PC-9 (cell line): ENCODE data around the gene SYTL1. TPM values are rescaled to one million over a fixed set of nuclear protein-coding genes. Genes with fewer than 3 reads are reported as not detected.

Source experiments
- BruUV-seq: library from RNA; stranded (reverse); fragments of 400-500 nt; replicated peaks from 2 replicates; lab custom pipeline; 2021; lab: Mats Ljungman, UMichigan
- CTCF ChIA-PET: fragments of 300-600 bp; sonication (Branson Sonifier 250); formaldehyde crosslinking; loops from one replicate; lab custom pipeline; 2022; ENCODE audit warnings: antibody characterized with exemption; lab: Charles Lee
- POLR2A ChIA-PET: fragments of 300-600 bp; sonication (Branson Sonifier 250); formaldehyde crosslinking; loops from one replicate; lab custom pipeline; 2022; ENCODE audit warnings: antibody characterized with exemption; ENCODE audit not compliant: unreplicated experiment; lab: Charles Lee
- DNase-seq, 2 experiments: peaks; one replicate each; pipeline versions ENCODE4 v3.0.0 to v3.0.0-alpha.2; 2015 to 2022; ENCODE audit warnings: mixed read lengths in 1 of 2
- H2AFZ ChIP-seq: fragments of 200-600 bp; sonication (generic); 2 replicates; pipeline ENCODE4 v1.8.1; 2017; ENCODE audit warnings: antibody characterized with exemption
- H3F3A ChIP-seq: fragments of 200-600 bp; sonication (generic); 2 replicates; pipeline ENCODE4 v1.8.1; 2017; ENCODE audit warnings: antibody characterized with exemption, mild to moderate bottlenecking, low read depth; ENCODE audit not compliant: insufficient read depth
- H3K27ac ChIP-seq: fragments of 200-600 bp; sonication (generic); 2 replicates; pipeline ENCODE4 v1.6.1; 2016; ENCODE audit warnings: mixed run types
- H3K27me3 ChIP-seq: fragments of 200-600 bp; sonication (generic); 2 replicates; pipeline ENCODE4 v1.6.1; 2016; ENCODE audit warnings: low read depth, mixed run types; ENCODE audit not compliant: insufficient read depth
- H3K36me3 ChIP-seq: fragments of 200-600 bp; sonication (generic); 2 replicates; pipeline ENCODE4 v1.6.1; 2016; ENCODE audit warnings: low read depth, mixed run types
- H3K4me1 ChIP-seq: fragments of 200-600 bp; sonication (generic); replicated peaks from 2 replicates; pipeline ENCODE4 v1.6.1; 2016; ENCODE audit warnings: mixed run types; ENCODE audit not compliant: insufficient read depth
- H3K4me2 ChIP-seq: fragments of 200-600 bp; sonication (generic); 2 replicates; pipeline ENCODE4 v1.6.1; 2017; ENCODE audit warnings: mixed run types
- H3K4me3 ChIP-seq: fragments of 200-600 bp; sonication (generic); 2 replicates; pipeline ENCODE4 v1.6.1; 2016; ENCODE audit warnings: mixed run types
- H3K79me2 ChIP-seq: fragments of 200-600 bp; sonication (generic); 2 replicates; pipeline ENCODE4 v1.6.1; 2017; ENCODE audit warnings: low read depth, mixed run types
- H3K9me2 ChIP-seq: fragments of 200-600 bp; sonication (generic); 2 replicates; pipeline ENCODE4 v1.8.1; 2017; ENCODE audit warnings: mild to moderate bottlenecking; ENCODE audit not compliant: insufficient read depth
- H3K9me3 ChIP-seq: fragments of 200-600 bp; sonication (generic); 2 replicates; pipeline ENCODE4 v1.8.1; 2016; ENCODE audit warnings: low read depth; ENCODE audit not compliant: insufficient read depth
- H4K20me1 ChIP-seq: fragments of 200-600 bp; sonication (generic); 2 replicates; pipeline ENCODE4 v1.8.1; 2017; ENCODE audit not compliant: insufficient read depth
- EZH2 ChIP-seq: fragments of 200-600 bp; sonication (generic); IDR thresholded peaks from 2 replicates; pipeline ENCODE4 v1.8.0; 2017; ENCODE audit warnings: antibody characterized with exemption, low read depth
- intact Hi-C: fragments of 100-400 bp; cut with micrococcal nuclease; formaldehyde crosslinking; loops from one replicate; pipeline ENCODE4 v1.10.0; 2022; ENCODE audit not compliant: unreplicated experiment
- total RNA-seq: library from RNA; stranded (reverse); gene quantifications from 2 replicates; pipeline ENCODE4 v1.2.3, GENCODE V29; 2021
- TF ChIP-seq, protein P1 (sequence below): fragments of 200-600 bp; sonication (generic); conservative IDR thresholded peaks from 2 replicates; pipeline ENCODE4 v1.6.1; 2017; ENCODE audit warnings: mixed run types, antibody characterized with exemption, mild to moderate bottlenecking, moderate library complexity

The SYTL1 gene
- total RNA-seq, 1 experiment from 2014 or later = 43.7 TPM

GRCh38 chr1:27392778-27393635, 51.2 kb downstream of the SYTL1 start:
- POLR2A ChIA-PET = no interaction called here

DNA sequence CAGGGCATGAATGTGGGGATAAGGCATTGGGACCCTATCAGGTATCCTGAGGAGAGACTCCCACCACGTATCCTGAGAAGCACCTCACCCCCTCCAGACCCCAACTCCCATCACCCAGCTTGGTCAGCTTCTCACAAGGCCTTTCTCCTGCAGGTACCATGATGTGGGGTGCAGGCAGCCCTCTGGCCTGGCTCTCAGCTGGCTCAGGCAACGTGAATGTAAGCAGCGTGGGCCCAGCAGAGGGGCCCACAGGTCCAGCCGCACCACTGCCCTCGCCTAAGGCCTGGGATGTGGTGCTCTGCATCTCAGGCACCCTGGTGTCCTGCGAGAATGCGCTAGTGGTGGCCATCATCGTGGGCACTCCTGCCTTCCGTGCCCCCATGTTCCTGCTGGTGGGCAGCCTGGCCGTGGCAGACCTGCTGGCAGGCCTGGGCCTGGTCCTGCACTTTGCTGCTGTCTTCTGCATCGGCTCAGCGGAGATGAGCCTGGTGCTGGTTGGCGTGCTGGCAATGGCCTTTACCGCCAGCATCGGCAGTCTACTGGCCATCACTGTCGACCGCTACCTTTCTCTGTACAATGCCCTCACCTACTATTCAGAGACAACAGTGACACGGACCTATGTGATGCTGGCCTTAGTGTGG, 51.9 kb downstream of the SYTL1 start:
- Histone ChIP-seq H3K9me3 (no peaks in the 10 kb centered on the region), H3F3A (no peaks in the 10 kb centered on the region), H3K4me3 (no peak overlapping the region), H3K27ac (no peak overlapping the region), H3K9me2 (no peaks in the 10 kb centered on the region), H3K36me3 (no peaks in the 10 kb centered on the region), H3K4me1 (no peaks in the 10 kb centered on the region), H3K27me3 (no peaks in the 10 kb centered on the region), H3K79me2 (no peaks in the 10 kb centered on the region), H3K4me2 (no peak overlapping the region), H2AFZ (no peak overlapping the region), H4K20me1 (no peaks in the 10 kb centered on the region)
- DNase-seq = no peak
- intact Hi-C loops = no loop called here
- ChIA-PET POLR2A (no interaction called here), CTCF (interaction anchor here (0.6 kb wide), 1 partner anchor 701 kb away, joined by 3 read pairs; no protein-coding TSS in a partner anchor)
- TF ChIP-seq, protein P1, sequence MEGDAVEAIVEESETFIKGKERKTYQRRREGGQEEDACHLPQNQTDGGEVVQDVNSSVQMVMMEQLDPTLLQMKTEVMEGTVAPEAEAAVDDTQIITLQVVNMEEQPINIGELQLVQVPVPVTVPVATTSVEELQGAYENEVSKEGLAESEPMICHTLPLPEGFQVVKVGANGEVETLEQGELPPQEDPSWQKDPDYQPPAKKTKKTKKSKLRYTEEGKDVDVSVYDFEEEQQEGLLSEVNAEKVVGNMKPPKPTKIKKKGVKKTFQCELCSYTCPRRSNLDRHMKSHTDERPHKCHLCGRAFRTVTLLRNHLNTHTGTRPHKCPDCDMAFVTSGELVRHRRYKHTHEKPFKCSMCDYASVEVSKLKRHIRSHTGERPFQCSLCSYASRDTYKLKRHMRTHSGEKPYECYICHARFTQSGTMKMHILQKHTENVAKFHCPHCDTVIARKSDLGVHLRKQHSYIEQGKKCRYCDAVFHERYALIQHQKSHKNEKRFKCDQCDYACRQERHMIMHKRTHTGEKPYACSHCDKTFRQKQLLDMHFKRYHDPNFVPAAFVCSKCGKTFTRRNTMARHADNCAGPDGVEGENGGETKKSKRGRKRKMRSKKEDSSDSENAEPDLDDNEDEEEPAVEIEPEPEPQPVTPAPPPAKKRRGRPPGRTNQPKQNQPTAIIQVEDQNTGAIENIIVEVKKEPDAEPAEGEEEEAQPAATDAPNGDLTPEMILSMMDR = no peak
- no peak for TF ChIP-seq EZH2
- BruUV-seq = no TSS peak

More at GRCh38 chr1:27392778-27393635, 51.2 kb downstream of the SYTL1 start:
- no peaks in the 10 kb centered on the region for H3F3A ChIP-seq
- H3K9me2 ChIP-seq = no peaks in the 10 kb centered on the region
- peak overlapping the region; percentile 85 for H3K4me2 ChIP-seq
- intact Hi-C loops = no loop called here
- BruUV-seq = no TSS peak
- no peak for TF ChIP-seq EZH2
- TF ChIP-seq, protein P1 = no peak
- H3K4me3 ChIP-seq = peak overlapping the region; percentile 66
- no peaks in the 10 kb centered on the region for H3K4me1 ChIP-seq
- no peaks in the 10 kb centered on the region for H3K36me3 ChIP-seq
- peak overlapping the region; percentile 86 for H2AFZ ChIP-seq
- H3K27ac ChIP-seq = no peak overlapping the region
- no peaks in the 10 kb centered on the region for H3K9me3 ChIP-seq
- no peaks in the 10 kb centered on the region for H3K79me2 ChIP-seq
- no peak for DNase-seq
- H4K20me1 ChIP-seq = no peaks in the 10 kb centered on the region
- CTCF ChIA-PET = interaction anchor here (0.6 kb wide), 1 partner anchor 700 kb away, joined by 3 read pairs; no protein-coding TSS in a partner anchor
- H3K27me3 ChIP-seq = no peaks in the 10 kb centered on the region

DNA sequence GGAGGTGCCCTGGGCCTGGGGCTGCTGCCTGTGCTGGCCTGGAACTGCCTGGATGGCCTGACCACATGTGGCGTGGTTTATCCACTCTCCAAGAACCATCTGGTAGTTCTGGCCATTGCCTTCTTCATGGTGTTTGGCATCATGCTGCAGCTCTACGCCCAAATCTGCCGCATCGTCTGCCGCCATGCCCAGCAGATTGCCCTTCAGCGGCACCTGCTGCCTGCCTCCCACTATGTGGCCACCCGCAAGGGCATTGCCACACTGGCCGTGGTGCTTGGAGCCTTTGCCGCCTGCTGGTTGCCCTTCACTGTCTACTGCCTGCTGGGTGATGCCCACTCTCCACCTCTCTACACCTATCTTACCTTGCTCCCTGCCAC, 52.4 kb downstream of the SYTL1 start:
- no peaks in the 10 kb centered on the region for H3K9me2 ChIP-seq
- no peaks in the 10 kb centered on the region for H3K27me3 ChIP-seq
- POLR2A ChIA-PET = no interaction called here
- H4K20me1 ChIP-seq = no peaks in the 10 kb centered on the region
- no peaks in the 10 kb centered on the region for H3K79me2 ChIP-seq
- no peak for DNase-seq
- no peak for TF ChIP-seq EZH2
- H3K4me3 ChIP-seq = no peak overlapping the region
- intact Hi-C loops = no loop called here
- BruUV-seq = no TSS peak
- no peaks in the 10 kb centered on the region for H3F3A ChIP-seq
- no peaks in the 10 kb centered on the region for H3K36me3 ChIP-seq
- no peaks in the 10 kb centered on the region for H3K9me3 ChIP-seq
- no peak overlapping the region for H3K4me2 ChIP-seq
- no peak overlapping the region for H2AFZ ChIP-seq
- H3K4me1 ChIP-seq = no peaks in the 10 kb centered on the region
- CTCF ChIA-PET = interaction anchor here (0.7 to 0.9 kb wide), 2 partner anchors 93 to 214 kb away, joined by 3 read pairs; no protein-coding TSS in a partner anchor
- no peak overlapping the region for H3K27ac ChIP-seq
